Ascending aorta (tissue), 2 donors: ENCODE results near the gene P2RX1. TPM values are rescaled to one million over a fixed set of nuclear protein-coding genes. Genes with fewer than 3 reads are reported as not detected.

Experiments
- DNase-seq, 2 donors: peaks; one replicate each; pipeline ENCODE4 v3.0.0-alpha.2; 2019; ENCODE audit warnings: low spot score in 2 of 2
- H3K27ac ChIP-seq, 2 donors: fragments of 200-600 bp; sonication (generic); one replicate each; pipeline ENCODE4 v1.5.1; 2016 to 2017; ENCODE audit warnings: mild to moderate bottlenecking in 1 of 2
- H3K27me3 ChIP-seq: fragments of 200-600 bp; sonication (generic); one replicate; pipeline ENCODE4 v1.5.1; 2017
- H3K36me3 ChIP-seq, 2 donors: fragments of 200-600 bp; sonication (generic); one replicate each; pipeline ENCODE4 v1.5.1; 2016
- H3K4me1 ChIP-seq, 2 donors: fragments of 200-600 bp; sonication (generic); one replicate each; pipeline ENCODE4 v1.5.1; 2016 to 2017; ENCODE audit warnings: mild to moderate bottlenecking in 1 of 2
- H3K4me3 ChIP-seq, 2 donors: fragments of 200-600 bp; sonication (generic); one replicate each; pipeline ENCODE4 v1.5.1; 2016 to 2017; ENCODE audit warnings: mild to moderate bottlenecking in 1 of 2
- H3K9me3 ChIP-seq, 2 donors: fragments of 200-600 bp; sonication (generic); one replicate each; pipeline ENCODE4 v1.5.1; 2016
- intact Hi-C: fragments of 100-400 bp; cut with DNase I; formaldehyde crosslinking; loops from one replicate; pipeline ENCODE4 v1.15.1; 2023
- total RNA-seq: library from RNA; depleted of rRNA; stranded (reverse); fragments of >200 nt; gene quantifications from one replicate; pipeline ENCODE4 v1.1.0, GENCODE V29; 2016
- TF ChIP-seq, protein P1 (sequence below), 3 experiments: fragments of 200-600 bp in 2 of 3; fragments of 450-650 bp in 1 of 3; sonication (generic) in 2 of 3; IDR thresholded peaks; one replicate each; pipeline ENCODE4 v1.5.1; 2016 to 2019; ENCODE audit warnings: antibody characterized with exemption in 3 of 3, mild to moderate bottlenecking in 1 of 3, moderate library complexity in 1 of 3

The P2RX1 gene
- total RNA-seq, 1 donor from 2014 or later: not detected

GRCh38 chr17:3905017-3905520 is 11.2 kb downstream of the P2RX1 start:
- no peaks in the 10 kb centered on the region for H3K4me1 ChIP-seq
- no peaks in the 10 kb centered on the region for H3K36me3 ChIP-seq
- intact Hi-C loops: no loop called here
- TF ChIP-seq, protein P1, sequence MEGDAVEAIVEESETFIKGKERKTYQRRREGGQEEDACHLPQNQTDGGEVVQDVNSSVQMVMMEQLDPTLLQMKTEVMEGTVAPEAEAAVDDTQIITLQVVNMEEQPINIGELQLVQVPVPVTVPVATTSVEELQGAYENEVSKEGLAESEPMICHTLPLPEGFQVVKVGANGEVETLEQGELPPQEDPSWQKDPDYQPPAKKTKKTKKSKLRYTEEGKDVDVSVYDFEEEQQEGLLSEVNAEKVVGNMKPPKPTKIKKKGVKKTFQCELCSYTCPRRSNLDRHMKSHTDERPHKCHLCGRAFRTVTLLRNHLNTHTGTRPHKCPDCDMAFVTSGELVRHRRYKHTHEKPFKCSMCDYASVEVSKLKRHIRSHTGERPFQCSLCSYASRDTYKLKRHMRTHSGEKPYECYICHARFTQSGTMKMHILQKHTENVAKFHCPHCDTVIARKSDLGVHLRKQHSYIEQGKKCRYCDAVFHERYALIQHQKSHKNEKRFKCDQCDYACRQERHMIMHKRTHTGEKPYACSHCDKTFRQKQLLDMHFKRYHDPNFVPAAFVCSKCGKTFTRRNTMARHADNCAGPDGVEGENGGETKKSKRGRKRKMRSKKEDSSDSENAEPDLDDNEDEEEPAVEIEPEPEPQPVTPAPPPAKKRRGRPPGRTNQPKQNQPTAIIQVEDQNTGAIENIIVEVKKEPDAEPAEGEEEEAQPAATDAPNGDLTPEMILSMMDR (IDR thresholded peaks at IDR 0.05): no peak
- H3K4me3 ChIP-seq: no peak overlapping the region
- H3K27ac ChIP-seq: no peak overlapping the region
- H3K27me3 ChIP-seq: no peaks in the 10 kb centered on the region
- DNase-seq: no peak
- H3K9me3 ChIP-seq: no peaks in the 10 kb centered on the region

GRCh38 chr17:3904501-3904900 is 11.8 kb downstream of the P2RX1 start:
- no peaks in the 10 kb centered on the region for H3K27me3 ChIP-seq
- no peak overlapping the region for H3K4me3 ChIP-seq
- no peaks in the 10 kb centered on the region for H3K36me3 ChIP-seq
- TF ChIP-seq, protein P1 (IDR thresholded peaks at IDR 0.05): no peak
- no peaks in the 10 kb centered on the region for H3K4me1 ChIP-seq
- no peaks in the 10 kb centered on the region for H3K9me3 ChIP-seq
- intact Hi-C loops: no loop called here
- DNase-seq: no peak
- H3K27ac ChIP-seq: no peak overlapping the region

GRCh38 chr17:3903881-3904290 is 12.4 kb downstream of the P2RX1 start:
- DNase-seq: no peak
- Histone ChIP-seq H3K27me3 (no peaks in the 10 kb centered on the region), H3K9me3 (no peaks in the 10 kb centered on the region), H3K4me3 (no peak overlapping the region), H3K4me1 (no peaks in the 10 kb centered on the region), H3K27ac (no peak overlapping the region), H3K36me3 (no peaks in the 10 kb centered on the region)
- intact Hi-C loops: no loop called here
- TF ChIP-seq, protein P1 (IDR thresholded peaks at IDR 0.05): no peak

GRCh38 chr17:3903051-3903825 is 13.0 kb downstream of the P2RX1 start:
- no peak overlapping the region for H3K27ac ChIP-seq
- H3K4me3 ChIP-seq: no peak overlapping the region
- no peak for DNase-seq
- H3K9me3 ChIP-seq: no peaks in the 10 kb centered on the region
- no peaks in the 10 kb centered on the region for H3K27me3 ChIP-seq
- H3K4me1 ChIP-seq: no peaks in the 10 kb centered on the region
- intact Hi-C loops: no loop called here
- no peaks in the 10 kb centered on the region for H3K36me3 ChIP-seq
- TF ChIP-seq, protein P1 (IDR thresholded peaks at IDR 0.05): no peak

- no peaks in the 10 kb centered on the region for H3K4me1 ChIP-seq
- TF ChIP-seq, protein P1 (IDR thresholded peaks at IDR 0.05): no peak
- no peak overlapping the region for H3K4me3 ChIP-seq
- no peak overlapping the region for H3K27ac ChIP-seq
- H3K27me3 ChIP-seq: no peaks in the 10 kb centered on the region
- H3K36me3 ChIP-seq: no peaks in the 10 kb centered on the region
- H3K9me3 ChIP-seq: no peaks in the 10 kb centered on the region
- no peak for DNase-seq
- intact Hi-C loops: no loop called here
These were observed 15.6 kb downstream of the P2RX1 start for GRCh38 chr17:3900646-3901045.
